Breast epithelium (tissue), 3 donors: ENCODE measurements around the gene PATJ.

Experiments used
- POLR2A ChIP-seq: fragments of 450-650 bp; IDR thresholded peaks from one replicate; pipeline ENCODE4 v1.6.1; 2016; ENCODE audit warnings: antibody characterized with exemption, mild to moderate bottlenecking, moderate library complexity
- POLR2AphosphoS5 ChIP-seq, 3 donors: sonication (generic); formaldehyde crosslinking; IDR thresholded peaks; one replicate each; pipeline ENCODE4 v1.6.1; 2017; ENCODE audit warnings: antibody characterized with exemption in 3 of 3
- TF ChIP-seq, protein P1 (sequence below), 3 donors: fragments of 450-650 bp; IDR thresholded peaks; one replicate each; pipeline ENCODE4 v1.5.1; 2016 to 2017; ENCODE audit warnings: antibody characterized with exemption in 3 of 3, mild to moderate bottlenecking in 3 of 3, moderate library complexity in 3 of 3

DNA sequence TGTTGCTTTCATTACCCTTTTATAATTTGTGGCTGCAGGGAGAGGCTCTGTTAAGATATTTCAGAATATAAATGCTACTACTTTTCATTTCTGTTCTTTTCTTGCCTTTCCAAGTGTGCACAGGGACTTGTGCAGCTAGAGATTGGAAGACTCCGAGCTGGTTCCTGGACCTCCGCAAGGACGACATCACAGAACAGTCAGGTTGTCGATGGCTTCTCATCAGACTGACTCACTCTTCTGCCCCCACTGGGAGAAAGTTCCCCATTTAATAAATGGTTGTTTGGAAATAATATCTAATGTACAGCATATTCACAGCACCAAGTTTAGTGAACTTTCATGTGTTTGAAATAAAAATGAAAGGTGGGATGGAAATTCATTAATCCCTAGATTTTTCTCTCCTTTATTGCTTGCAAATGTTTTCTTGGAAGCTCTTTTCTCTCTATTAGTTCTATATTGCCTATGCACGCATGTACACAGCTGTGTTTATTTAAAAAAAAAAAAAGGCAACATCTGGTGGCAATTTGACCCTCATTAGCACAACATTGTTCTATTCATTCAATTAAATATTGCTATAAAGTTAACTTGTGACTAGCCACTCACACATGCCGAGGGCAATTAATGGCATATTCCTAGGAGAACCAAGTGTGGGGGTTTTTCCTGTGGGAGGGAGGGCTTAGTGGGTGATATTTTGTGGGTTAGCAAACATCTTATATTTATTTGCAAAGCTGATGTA lies 374.9 kb downstream of the PATJ start:
- TF ChIP-seq, protein P1, sequence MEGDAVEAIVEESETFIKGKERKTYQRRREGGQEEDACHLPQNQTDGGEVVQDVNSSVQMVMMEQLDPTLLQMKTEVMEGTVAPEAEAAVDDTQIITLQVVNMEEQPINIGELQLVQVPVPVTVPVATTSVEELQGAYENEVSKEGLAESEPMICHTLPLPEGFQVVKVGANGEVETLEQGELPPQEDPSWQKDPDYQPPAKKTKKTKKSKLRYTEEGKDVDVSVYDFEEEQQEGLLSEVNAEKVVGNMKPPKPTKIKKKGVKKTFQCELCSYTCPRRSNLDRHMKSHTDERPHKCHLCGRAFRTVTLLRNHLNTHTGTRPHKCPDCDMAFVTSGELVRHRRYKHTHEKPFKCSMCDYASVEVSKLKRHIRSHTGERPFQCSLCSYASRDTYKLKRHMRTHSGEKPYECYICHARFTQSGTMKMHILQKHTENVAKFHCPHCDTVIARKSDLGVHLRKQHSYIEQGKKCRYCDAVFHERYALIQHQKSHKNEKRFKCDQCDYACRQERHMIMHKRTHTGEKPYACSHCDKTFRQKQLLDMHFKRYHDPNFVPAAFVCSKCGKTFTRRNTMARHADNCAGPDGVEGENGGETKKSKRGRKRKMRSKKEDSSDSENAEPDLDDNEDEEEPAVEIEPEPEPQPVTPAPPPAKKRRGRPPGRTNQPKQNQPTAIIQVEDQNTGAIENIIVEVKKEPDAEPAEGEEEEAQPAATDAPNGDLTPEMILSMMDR (IDR thresholded peaks at IDR 0.05) = no peak
- TF ChIP-seq POLR2A = no peak
- TF ChIP-seq POLR2AphosphoS5 (IDR thresholded peaks at IDR 0.05) = no peak
